GM12878 (cell line): ENCODE data around the gene SAMD1. TPM values are rescaled to one million over a fixed set of nuclear protein-coding genes. Genes with fewer than 3 reads are reported as not detected.

Source experiments
- ATAC-seq: fragments of 200-7000 bp; cut with Tn5 transposase; 3 replicates; pipeline ENCODE4 v1.9.1; 2020; ENCODE audit warnings: mild to moderate bottlenecking, moderate library complexity
- BruUV-seq: library from RNA; stranded (reverse); fragments of 400-500 nt; replicated peaks from 2 replicates; lab custom pipeline; 2021; lab: Mats Ljungman, UMichigan
- CTCF ChIA-PET: fragments of 300-600 bp; sonication (Branson Sonifier 250); formaldehyde crosslinking; extraction: SDS; loops from one replicate; lab custom pipeline; 2021; ENCODE audit warnings: inconsistent platforms; lab: Yijun Ruan, JAX
- POLR2A ChIA-PET: fragments of 350-600 bp; formaldehyde crosslinking; extraction: SDS; loops from one replicate; lab custom pipeline; 2021; ENCODE audit warnings: inconsistent platforms; lab: Charles Lee
- RAD21 ChIA-PET: fragments of 300-600 bp; sonication (Branson Sonifier 250); formaldehyde crosslinking; loops from one replicate; lab custom pipeline; 2023; ENCODE audit warnings: antibody characterized with exemption; ENCODE audit not compliant: unreplicated experiment; lab: Charles Lee
- SMC1A ChIA-PET: fragments of 300-600 bp; sonication (Branson Sonifier 250); formaldehyde crosslinking; loops from one replicate; lab custom pipeline; 2023; ENCODE audit not compliant: unreplicated experiment, uncharacterized antibody; lab: Charles Lee
- DNase-seq: peaks from one replicate; pipeline ENCODE4 v3.0.0-alpha.2; 2011; ENCODE audit warnings: low read depth, low spot score
- FAIRE-seq: peaks from 3 replicates; lab custom pipeline; 2011; peaks lifted over from hg19 to GRCh38; lab: Jason Lieb, UNC
- H2AFZ ChIP-seq: 2 replicates; pipeline ENCODE4 v1.6.0; 2011; ENCODE audit warnings: low read depth, low read length, control low read depth; ENCODE audit not compliant: control insufficient read depth
- H3K27ac ChIP-seq: 2 replicates; pipeline ENCODE4 v1.5.1; 2011; ENCODE audit warnings: control low read depth; ENCODE audit not compliant: control insufficient read depth, insufficient read depth
- H3K27me3 ChIP-seq, 2 experiments: replicated peaks in 1 of 2; 2 replicates each; pipeline versions ENCODE4 v1.6.0 to v1.6.1; 2011; ENCODE audit warnings: low read length in 1 of 2; ENCODE audit not compliant: control insufficient read depth in 2 of 2, insufficient read depth in 2 of 2
- H3K36me3 ChIP-seq, 2 experiments: 2 replicates each; pipeline ENCODE4 v1.5.1; 2011; ENCODE audit warnings: low read length in 1 of 2; ENCODE audit not compliant: control insufficient read depth in 2 of 2, insufficient read depth in 2 of 2
- H3K4me1 ChIP-seq: 2 replicates; pipeline ENCODE4 v1.6.1; 2011; ENCODE audit warnings: mild to moderate bottlenecking, low read length, moderate library complexity, mixed read lengths; ENCODE audit not compliant: control insufficient read depth, insufficient read depth
- H3K4me2 ChIP-seq: 2 replicates; pipeline ENCODE4 v1.6.0; 2011; ENCODE audit warnings: control low read depth; ENCODE audit not compliant: control insufficient read depth, insufficient read depth
- H3K4me3 ChIP-seq: fragments of 200-600 bp; sonication (generic); 2 replicates; pipeline ENCODE4 v1.5.1; 2016
- H3K79me2 ChIP-seq: 2 replicates; pipeline ENCODE4 v1.6.0; 2011; ENCODE audit warnings: low read length; ENCODE audit not compliant: control insufficient read depth, insufficient read depth
- H3K9ac ChIP-seq: 2 replicates; pipeline ENCODE4 v1.8.0; 2011; ENCODE audit warnings: low read length, control low read depth, mixed read lengths; ENCODE audit not compliant: control insufficient read depth, insufficient read depth
- H3K9me3 ChIP-seq: replicated peaks from 3 replicates; pipeline ENCODE4 v1.5.1; 2011; ENCODE audit warnings: mild to moderate bottlenecking, low read length; ENCODE audit not compliant: control insufficient read depth, insufficient read depth
- H4K20me1 ChIP-seq: 2 replicates; pipeline ENCODE4 v1.6.0; 2011; ENCODE audit not compliant: control insufficient read depth, insufficient read depth
- ASH2L ChIP-seq: fragments of 300-600, 200-600 bp; sonication (generic); IDR thresholded peaks from 2 replicates; pipeline ENCODE4 v1.6.1; 2017; ENCODE audit warnings: low read depth, mild to moderate bottlenecking, borderline replicate concordance
- CEBPB ChIP-seq, 2 experiments: fragments of 150-350 bp in 1 of 2; IDR thresholded peaks; 2 replicates each; pipeline ENCODE4 v1.6.1; 2012 to 2014; ENCODE audit warnings: low read depth in 2 of 2, low read length in 2 of 2, borderline replicate concordance in 1 of 2, inconsistent platforms in 1 of 2
- CHD4 ChIP-seq: fragments of 200-600 bp; sonication (generic); IDR thresholded peaks from 2 replicates; pipeline ENCODE4 v1.6.1; 2016; ENCODE audit warnings: mild to moderate bottlenecking
- CREB1 ChIP-seq: IDR thresholded peaks from 2 replicates; pipeline ENCODE4 v1.6.1; 2012; ENCODE audit warnings: low read depth, mild to moderate bottlenecking, inconsistent platforms
- E2F8 ChIP-seq: fragments of 450-650 bp; IDR thresholded peaks from 2 replicates; pipeline ENCODE4 v1.6.1; 2018; ENCODE audit warnings: mild to moderate bottlenecking, low read depth, moderate library complexity; ENCODE audit not compliant: partially characterized antibody
- GATAD2B ChIP-seq: fragments of 450-650 bp; conservative IDR thresholded peaks from 2 replicates; pipeline ENCODE4 v1.6.1; 2017; ENCODE audit warnings: low read depth, mild to moderate bottlenecking, moderate library complexity
- IKZF1 ChIP-seq: fragments of 450-650 bp; conservative IDR thresholded peaks from 2 replicates; pipeline ENCODE4 v1.6.1; 2017; ENCODE audit warnings: antibody characterized with exemption, mild to moderate bottlenecking
- IRF4 ChIP-seq: IDR thresholded peaks from 2 replicates; pipeline ENCODE4 v1.6.1; 2011; ENCODE audit warnings: low read depth, low read length
- NFXL1 ChIP-seq: fragments of 450-650 bp; IDR thresholded peaks from 2 replicates; pipeline ENCODE4 v1.6.1; 2017; ENCODE audit warnings: antibody characterized with exemption, mild to moderate bottlenecking, borderline replicate concordance
- NKRF ChIP-seq: fragments of 450-650 bp; conservative IDR thresholded peaks from 2 replicates; pipeline ENCODE4 v1.6.1; 2017; ENCODE audit warnings: mild to moderate bottlenecking, moderate library complexity
- SKIL ChIP-seq: fragments of 450-650 bp; IDR thresholded peaks from 2 replicates; pipeline ENCODE4 v1.6.1; 2017; ENCODE audit warnings: mild to moderate bottlenecking, low read depth, inconsistent platforms; ENCODE audit not compliant: poor library complexity, severe bottlenecking
- SMC3 ChIP-seq: IDR thresholded peaks from 2 replicates; pipeline ENCODE4 v1.6.1; 2011; ENCODE audit warnings: low read length, improper control_type of control experiment, borderline replicate concordance
- SUPT20H ChIP-seq: IDR thresholded peaks from 2 replicates; pipeline ENCODE4 v1.6.1; 2011; ENCODE audit warnings: low read depth, mild to moderate bottlenecking, low read length, moderate library complexity, borderline replicate concordance; ENCODE audit not compliant: control insufficient read depth
- TCF12 ChIP-seq: IDR thresholded peaks from 2 replicates; pipeline ENCODE4 v1.6.1; 2011; ENCODE audit warnings: low read depth, mild to moderate bottlenecking, low read length
- YBX1 ChIP-seq: fragments of 450-650 bp; IDR thresholded peaks from 2 replicates; pipeline ENCODE4 v1.6.1; 2016; ENCODE audit warnings: antibody characterized with exemption
- ZSCAN29 ChIP-seq: fragments of 450-650 bp; IDR thresholded peaks from 2 replicates; pipeline ENCODE4 v1.6.1; 2017; ENCODE audit warnings: mild to moderate bottlenecking, moderate library complexity
- WGBS: methylation state at CpG from one replicate; pipeline ENCODE4 v1.1.6; 2016; ENCODE audit warnings: low lambda C conversion rate; ENCODE audit not compliant: insufficient replicate concordance, insufficient coverage; ENCODE audit errors: missing lambda C conversion rate; 5-methylcytosine and 5-hydroxymethylcytosine counted together
- in situ Hi-C: fragments of 300-500 bp; cut with MboI; formaldehyde crosslinking; loops from 9 replicates; pipeline ENCODE4 v1.14.3; 2018; ENCODE audit warnings: mixed read lengths
- intact Hi-C: fragments of 100-400 bp; cut with micrococcal nuclease; formaldehyde crosslinking; loops from one replicate; pipeline ENCODE4 v1.14.2; 2022; ENCODE audit not compliant: unreplicated experiment
- polyA plus RNA-seq, 11 experiments: library from polyadenylated mRNA; depleted of rRNA in 4 of 11; unstranded in 6 of 11; stranded (reverse) in 5 of 11; fragments of >200 nt; fragmentation: Nextera tagmentation in 4 of 11; fragmentation: Illumina TruSeq in 1 of 11; extraction: Ambion mirVana in 4 of 11; extraction: Trizol in 1 of 11; gene quantifications; 1 replicate in 1 of 11; 2 replicates in 10 of 11; pipeline versions ENCODE4 v1.2.1 to v1.2.3, GENCODE V29; 2011 to 2016; ENCODE audit warnings: inconsistent platforms in 2 of 11, missing spikeins in 2 of 11, low read depth in 1 of 11
- total RNA-seq, 4 experiments: library from RNA; depleted of rRNA in 3 of 4; stranded (reverse); fragments of >200 nt in 3 of 4; fragmentation: Illumina TruSeq in 1 of 4; extraction: Trizol in 1 of 4; gene quantifications; 2 replicates each; pipeline versions ENCODE4 v1.2.1 to v1.2.3, GENCODE V29; 2013 to 2021

SAMD1 gene
- total and polyA plus RNA-seq, 10 of the 15 experiments (the other 5 are each of a cell fraction or from before 2014, with no cell fraction given), result 3.0 to 71.7 (median 19.3) TPM

- Histone ChIP-seq H4K20me1 (no peaks in the 10 kb centered on the region; the same call in 1 of the 2 replicates), H3K9me3 (no peaks in the 10 kb centered on the region), H2AFZ (no peak overlapping the region), H3K4me1 (no peaks in the 10 kb centered on the region), H3K36me3 (peaks cover 0 to 3% of the 10 kb centered on the region in 2 experiments; a peak in 3 of 4 replicates), H3K4me2 (no peak overlapping the region), H3K27ac (no peak overlapping the region), H3K27me3 (peaks cover 0 to 6% of the 10 kb centered on the region in 2 experiments), H3K9ac (no peak overlapping the region), H3K79me2 (no peaks in the 10 kb centered on the region), H3K4me3 (no peak overlapping the region)
- SMC1A ChIA-PET, result no interaction called here
- RAD21 ChIA-PET, result interaction anchor here (1.2 to 1.4 kb wide), 2 partner anchors 104 to 178 kb away, joined by 3 read pairs; no protein-coding TSS in a partner anchor
- intact Hi-C loops, result no loop called here
- no peak for FAIRE-seq
- POLR2A ChIA-PET, result interaction anchor here (0.7 kb wide), 1 partner anchor 59 kb away, joined by 3 read pairs; no protein-coding TSS in a partner anchor
- DNase-seq, result no peak
- 39% methylated on average over 18 of the region's 19 CpGs for WGBS
- no peak for ATAC-seq
- BruUV-seq, result no TSS peak
- in situ Hi-C loops, result loop anchor here (25.0 kb wide), 1 partner anchor 770 kb away; no protein-coding TSS in a partner anchor
- CTCF ChIA-PET, result interaction anchor here (0.7 to 5.3 kb wide), 8 partner anchors 9 to 910 kb away, joined by 3 to 60 read pairs (median 4); partner anchors contain the start of genes IL27RA and MISP3
- TF ChIP-seq NFXL1 (no peak), ASH2L (no peak), SKIL (no peak), CEBPB (IDR thresholded peaks at IDR 0.05; ENCODE audit: borderline replicate concordance in 1 of 2, low read depth in 2 of 2, low read length in 2 of 2) (no peak), IKZF1 (no peak), YBX1 (no peak), CREB1 (no peak), IRF4 (no peak), E2F8 (no peak), SMC3 (no peak), GATAD2B (no peak), ZSCAN29 (no peak), SUPT20H (no peak), NKRF (no peak), CHD4 (no peak), TCF12 (no peak)
Measured at GRCh38 chr19:14056741-14057356, 33.7 kb downstream of the SAMD1 start.
